ENCODE results near the gene SH3D19.

GRCh38 chr4:151129796-151130195 lies 195.6 kb downstream of the SH3D19 start:
- TF ChIP-seq, protein P1, sequence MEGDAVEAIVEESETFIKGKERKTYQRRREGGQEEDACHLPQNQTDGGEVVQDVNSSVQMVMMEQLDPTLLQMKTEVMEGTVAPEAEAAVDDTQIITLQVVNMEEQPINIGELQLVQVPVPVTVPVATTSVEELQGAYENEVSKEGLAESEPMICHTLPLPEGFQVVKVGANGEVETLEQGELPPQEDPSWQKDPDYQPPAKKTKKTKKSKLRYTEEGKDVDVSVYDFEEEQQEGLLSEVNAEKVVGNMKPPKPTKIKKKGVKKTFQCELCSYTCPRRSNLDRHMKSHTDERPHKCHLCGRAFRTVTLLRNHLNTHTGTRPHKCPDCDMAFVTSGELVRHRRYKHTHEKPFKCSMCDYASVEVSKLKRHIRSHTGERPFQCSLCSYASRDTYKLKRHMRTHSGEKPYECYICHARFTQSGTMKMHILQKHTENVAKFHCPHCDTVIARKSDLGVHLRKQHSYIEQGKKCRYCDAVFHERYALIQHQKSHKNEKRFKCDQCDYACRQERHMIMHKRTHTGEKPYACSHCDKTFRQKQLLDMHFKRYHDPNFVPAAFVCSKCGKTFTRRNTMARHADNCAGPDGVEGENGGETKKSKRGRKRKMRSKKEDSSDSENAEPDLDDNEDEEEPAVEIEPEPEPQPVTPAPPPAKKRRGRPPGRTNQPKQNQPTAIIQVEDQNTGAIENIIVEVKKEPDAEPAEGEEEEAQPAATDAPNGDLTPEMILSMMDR (IDR thresholded peaks at IDR 0.05; ENCODE audit: poor library complexity): no peak
- no peak for TF ChIP-seq EZH2 (IDR thresholded peaks at IDR 0.05; ENCODE audit: borderline replicate concordance)

All from hepatocyte (in vitro differentiated cells).